ENCODE results near the gene DLG2. TPM values are rescaled to one million over a fixed set of nuclear protein-coding genes. Genes with fewer than 3 reads are reported as not detected.

The DLG2 gene
- total and polyA plus RNA-seq, 2 of the 8 experiments (the other 6 are each of a cell fraction or from before 2014, with no cell fraction given), result 1.7 to 14.3 TPM

DNA sequence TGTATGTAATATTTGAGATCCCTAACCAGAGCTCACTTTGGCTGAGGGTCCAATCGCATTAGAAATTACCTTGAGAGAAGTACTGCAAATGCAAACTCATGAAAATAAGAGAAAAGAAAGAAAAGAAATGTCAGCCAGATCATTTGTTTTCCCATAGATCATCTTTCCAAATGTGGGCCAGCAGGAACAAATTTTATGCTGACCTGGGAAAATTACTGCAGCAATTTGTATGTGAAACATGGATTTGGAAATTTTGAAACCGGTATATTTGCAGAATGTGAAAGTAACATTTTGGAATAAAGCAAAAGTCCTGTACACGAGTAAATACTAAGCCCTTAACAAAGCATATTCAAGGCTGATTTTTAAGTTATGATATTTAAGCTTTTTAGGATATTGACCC is 1282.1 kb downstream of the DLG2 start:
- H3K23me2 ChIP-seq (ENCODE audit: low read depth, low read length), result no peaks in the 10 kb centered on the region
- no peak overlapping the region for H2BK12ac ChIP-seq (ENCODE audit: low read depth, low read length)
- no peak overlapping the region for H3K14ac ChIP-seq (ENCODE audit: insufficient read length)
- H3K18ac ChIP-seq (ENCODE audit: extremely low read depth, low read length), result no peak overlapping the region
- H3K36me3 ChIP-seq (ENCODE audit: control insufficient read depth in 2 of 4, insufficient read depth in 4 of 4, low read length in 3 of 4), result no peaks in the 10 kb centered on the region
- no peak overlapping the region for H2BK120ac ChIP-seq (replicated peaks; ENCODE audit: low read depth, low read length)
- H2AK5ac ChIP-seq (ENCODE audit: low read depth, low read length), result no peak overlapping the region
- no peak overlapping the region for H3K4me2 ChIP-seq (ENCODE audit: insufficient read depth in 1 of 2, low read depth in 2 of 2, low read length in 2 of 2)
- no peak overlapping the region for H4K5ac ChIP-seq (ENCODE audit: insufficient read length, low read depth, low read length)
- no peak overlapping the region for H3K4ac ChIP-seq (replicated peaks; ENCODE audit: insufficient read length, low read depth, low read length)
- H2AFZ ChIP-seq (ENCODE audit: low read length), result no peak overlapping the region
- H3K9ac ChIP-seq (replicated peaks in 1 of 4; ENCODE audit: extremely low read depth in 1 of 4, low read depth in 3 of 4, low read length in 3 of 4), result no peak overlapping the region
- no peak overlapping the region for H3K23ac ChIP-seq (ENCODE audit: insufficient read length)
- H3K27me3 ChIP-seq (replicated peaks in 1 of 4; ENCODE audit: control insufficient read depth in 3 of 4, extremely low read depth in 1 of 4, insufficient read depth in 3 of 4, low read length in 3 of 4), result no peaks in the 10 kb centered on the region
- H3K4me1 ChIP-seq (replicated peaks in 1 of 4; ENCODE audit: control insufficient read depth in 3 of 4, insufficient read depth in 4 of 4, low read length in 3 of 4), result no peaks in the 10 kb centered on the region; a peak in 1 of 7 replicates
- H2BK5ac ChIP-seq (ENCODE audit: low read depth, low read length), result no peak overlapping the region
- H2BK20ac ChIP-seq (ENCODE audit: low read length), result no peak overlapping the region
- no peaks in the 10 kb centered on the region for H3K79me1 ChIP-seq (ENCODE audit: low read depth, low read length)
- no peak for FAIRE-seq
- DNase-seq (ENCODE audit: low read depth in 1 of 2, low spot score in 2 of 2), result no peak
- WGBS, 2 experiments (ENCODE audit: extremely low coverage in 1 of 2, insufficient coverage in 1 of 2, insufficient read length in 1 of 2, insufficient replicate concordance in 2 of 2, low coverage in 1 of 2, low lambda C conversion rate in 2 of 2, missing lambda C conversion rate in 1 of 2), result 85% methylated on average over 3 of the region's 3 CpGs; no CpG with 5 or more reads in 1 of the 2 experiments
- no peak overlapping the region for H3K56ac ChIP-seq (replicated peaks; ENCODE audit: insufficient read length, low read depth, low read length)
- no peak overlapping the region for H4K8ac ChIP-seq (ENCODE audit: extremely low read depth, insufficient read depth, low read length)
- no peaks in the 10 kb centered on the region for H3K79me2 ChIP-seq (ENCODE audit: control insufficient read depth in 1 of 2, insufficient read depth in 2 of 2, low read length in 2 of 2)
- no peak overlapping the region for H2BK15ac ChIP-seq (ENCODE audit: low read length)
- ChIA-PET CTCF (ENCODE audit: partially characterized antibody) (no interaction called here), POLR2A (ENCODE audit: partially characterized antibody) (no interaction called here)
- no peaks in the 10 kb centered on the region for H4K20me1 ChIP-seq (replicated peaks in 1 of 2; ENCODE audit: control insufficient read depth in 1 of 2, insufficient read depth in 2 of 2, low read length in 2 of 2)
- H4K91ac ChIP-seq (replicated peaks; ENCODE audit: insufficient read length, low read length), result no peak overlapping the region
- H3K27ac ChIP-seq (ENCODE audit: low read depth, low read length), result no peak overlapping the region
- H3K9me3 ChIP-seq (ENCODE audit: insufficient read depth in 2 of 2, low read depth in 1 of 2, low read length in 1 of 2), result no peaks in the 10 kb centered on the region
- H3K4me3 ChIP-seq (ENCODE audit: extremely low read depth in 1 of 4, insufficient read depth in 2 of 4, low read depth in 3 of 4, low read length in 4 of 4), result no peak overlapping the region
- TF ChIP-seq, protein P1, sequence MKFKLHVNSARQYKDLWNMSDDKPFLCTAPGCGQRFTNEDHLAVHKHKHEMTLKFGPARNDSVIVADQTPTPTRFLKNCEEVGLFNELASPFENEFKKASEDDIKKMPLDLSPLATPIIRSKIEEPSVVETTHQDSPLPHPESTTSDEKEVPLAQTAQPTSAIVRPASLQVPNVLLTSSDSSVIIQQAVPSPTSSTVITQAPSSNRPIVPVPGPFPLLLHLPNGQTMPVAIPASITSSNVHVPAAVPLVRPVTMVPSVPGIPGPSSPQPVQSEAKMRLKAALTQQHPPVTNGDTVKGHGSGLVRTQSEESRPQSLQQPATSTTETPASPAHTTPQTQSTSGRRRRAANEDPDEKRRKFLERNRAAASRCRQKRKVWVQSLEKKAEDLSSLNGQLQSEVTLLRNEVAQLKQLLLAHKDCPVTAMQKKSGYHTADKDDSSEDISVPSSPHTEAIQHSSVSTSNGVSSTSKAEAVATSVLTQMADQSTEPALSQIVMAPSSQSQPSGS (IDR thresholded peaks at IDR 0.05; ENCODE audit: low read length), result no peak
- no peak for TF ChIP-seq CBX8 (IDR thresholded peaks at IDR 0.05; ENCODE audit: borderline replicate concordance, low read depth, low read length)
- TF ChIP-seq SIX5 (IDR thresholded peaks at IDR 0.05; ENCODE audit: low read depth, low read length), result no peak
- TF ChIP-seq SP1 (IDR thresholded peaks at IDR 0.05; ENCODE audit: low read depth, low read length), result no peak
- no peak for TF ChIP-seq SIN3A (conservative IDR thresholded peaks at IDR 0.05 in 1 of 2, IDR thresholded peaks at IDR 0.05 in 1 of 2; ENCODE audit: low read depth in 1 of 2, low read length in 2 of 2)
- TF ChIP-seq CREB1 (IDR thresholded peaks at IDR 0.05), result no peak
- no peak for TF ChIP-seq POLR2AphosphoS5 (IDR thresholded peaks at IDR 0.05; ENCODE audit: low read depth, low read length)
- no peak for TF ChIP-seq YY1 (IDR thresholded peaks at IDR 0.05; ENCODE audit: low read depth, low read length)
- TF ChIP-seq RFX5 (IDR thresholded peaks at IDR 0.05; ENCODE audit: borderline replicate concordance, low read depth, low read length), result no peak
- no peak for TF ChIP-seq POLR2A (IDR thresholded peaks at IDR 0.05; ENCODE audit: control extremely low read depth in 1 of 2, low read depth in 2 of 2, low read length in 2 of 2)
